GM23248 (cell line): Measurements from ENCODE around the gene ZNF488. TPM values are rescaled to one million over a fixed set of nuclear protein-coding genes. Genes with fewer than 3 reads are reported as not detected.

ENCODE experiments used
- DNase-seq: peaks from one replicate; pipeline ENCODE4 v3.0.0-alpha.2; 2015
- H2AFZ ChIP-seq: fragments of 200-600 bp; sonication (generic); 2 replicates; pipeline ENCODE4 v1.6.1; 2016; ENCODE audit warnings: antibody characterized with exemption
- H3F3A ChIP-seq: fragments of 200-600 bp; sonication (generic); 2 replicates; pipeline ENCODE4 v1.6.1; 2016; ENCODE audit warnings: mild to moderate bottlenecking, antibody characterized with exemption, mixed run types; ENCODE audit not compliant: insufficient read depth
- H3K27ac ChIP-seq: fragments of 200-600 bp; sonication (generic); 2 replicates; pipeline ENCODE4 v1.5.1; 2016; ENCODE audit warnings: mild to moderate bottlenecking
- H3K27me3 ChIP-seq: fragments of 200-600 bp; sonication (generic); replicated peaks from 2 replicates; pipeline ENCODE4 v1.6.1; 2016; ENCODE audit warnings: mild to moderate bottlenecking; ENCODE audit not compliant: insufficient read depth
- H3K36me3 ChIP-seq: fragments of 200-600 bp; sonication (generic); 2 replicates; pipeline ENCODE4 v1.6.1; 2016; ENCODE audit warnings: low read depth, mild to moderate bottlenecking
- H3K4me1 ChIP-seq: fragments of 200-600 bp; sonication (generic); 2 replicates; pipeline ENCODE4 v1.6.1; 2016; ENCODE audit warnings: mild to moderate bottlenecking; ENCODE audit not compliant: insufficient read depth
- H3K4me2 ChIP-seq: fragments of 200-600 bp; sonication (generic); one replicate; pipeline ENCODE4 v1.6.1; 2016; ENCODE audit warnings: mild to moderate bottlenecking; ENCODE audit not compliant: unreplicated experiment
- H3K4me3 ChIP-seq: fragments of 200-600 bp; sonication (generic); 2 replicates; pipeline ENCODE4 v1.5.1; 2016; ENCODE audit warnings: mild to moderate bottlenecking
- H3K79me2 ChIP-seq: fragments of 200-600 bp; sonication (generic); 2 replicates; pipeline ENCODE4 v1.6.1; 2016; ENCODE audit warnings: mild to moderate bottlenecking; ENCODE audit not compliant: insufficient read depth
- H3K9ac ChIP-seq: fragments of 200-600 bp; sonication (generic); 2 replicates; pipeline ENCODE4 v1.6.1; 2016; ENCODE audit warnings: mild to moderate bottlenecking
- H3K9me2 ChIP-seq: fragments of 200-600 bp; sonication (generic); 2 replicates; pipeline ENCODE4 v1.6.1; 2016; ENCODE audit warnings: mixed run types, mild to moderate bottlenecking, moderate library complexity; ENCODE audit not compliant: insufficient read depth
- H3K9me3 ChIP-seq: fragments of 200-600 bp; sonication (generic); one replicate; pipeline ENCODE4 v1.6.1; 2017; ENCODE audit warnings: low read depth
- H4K20me1 ChIP-seq: fragments of 200-600 bp; sonication (generic); 2 replicates; pipeline ENCODE4 v1.6.0; 2016; ENCODE audit not compliant: insufficient read depth
- EZH2 ChIP-seq: fragments of 200-600 bp; sonication (generic); IDR thresholded peaks from 2 replicates; pipeline ENCODE4 v1.6.1; 2018; ENCODE audit warnings: antibody characterized with exemption, mild to moderate bottlenecking; ENCODE audit not compliant: insufficient read depth, poor library complexity, severe bottlenecking
- EZH2phosphoT487 ChIP-seq: fragments of 200-600 bp; sonication (generic); IDR thresholded peaks from 2 replicates; pipeline ENCODE4 v1.6.1; 2018; ENCODE audit warnings: antibody characterized with exemption, moderate library complexity, mild to moderate bottlenecking, low read depth; ENCODE audit not compliant: insufficient read depth
- WGBS, 2 experiments: methylation state at CpG; one replicate each; pipeline ENCODE4 v1.1.6; 2015 to 2017; ENCODE audit warnings: low lambda C conversion rate in 2 of 2, low coverage in 1 of 2; ENCODE audit errors: missing lambda C conversion rate in 2 of 2; 5-methylcytosine and 5-hydroxymethylcytosine counted together
- in situ Hi-C: fragments of 300-500 bp; cut with MboI; formaldehyde crosslinking; loops from 2 replicates; pipeline ENCODE4 v1.15.0; 2020
- polyA plus RNA-seq: library from polyadenylated mRNA; unstranded; fragments of >200 nt; fragmentation: Nextera tagmentation; extraction: Ambion mirVana; gene quantifications from 2 replicates; pipeline ENCODE4 v1.2.1, GENCODE V29; 2016
- total RNA-seq: library from RNA; depleted of rRNA; stranded (reverse); fragments of >200 nt; shearing (Covaris generic); gene quantifications from 2 replicates; pipeline ENCODE4 v1.2.3, GENCODE V29; 2014

The ZNF488 gene
- total and polyA plus RNA-seq, 2 experiments from 2014 or later, result 0.11 TPM; not detected in 1

DNA sequence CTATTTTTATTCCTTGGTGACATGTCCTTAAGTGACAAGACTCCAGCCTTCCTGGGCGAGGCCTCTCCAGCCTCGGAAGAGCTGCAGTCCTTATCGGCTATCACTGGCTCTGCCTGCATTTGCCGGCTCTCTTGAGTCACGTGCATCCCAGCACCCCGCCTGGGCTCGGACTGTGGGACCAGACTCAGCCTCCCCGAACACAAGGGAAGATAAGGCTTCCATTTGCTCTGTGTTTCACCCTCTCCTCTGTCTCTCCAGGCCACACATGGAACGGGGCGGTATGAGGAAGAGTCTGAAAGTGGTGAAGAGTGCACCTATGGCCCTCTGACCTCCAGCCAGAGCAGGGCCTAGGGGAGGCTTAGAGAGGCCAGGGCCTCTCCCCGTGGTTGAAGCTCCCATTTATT is 57.2 kb downstream of the ZNF488 start:
- no peaks in the 10 kb centered on the region for H3K9me3 ChIP-seq
- no peaks in the 10 kb centered on the region for H3K36me3 ChIP-seq
- in situ Hi-C loops, result no loop called here
- no peaks in the 10 kb centered on the region for H3K4me1 ChIP-seq
- H3K4me3 ChIP-seq, result no peak overlapping the region
- H3K4me2 ChIP-seq, result no peak overlapping the region
- DNase-seq, result no peak
- H3F3A ChIP-seq, result no peaks in the 10 kb centered on the region
- 58 to 61% methylated on average over 11 of the region's 11 CpGs for WGBS, 2 experiments
- H3K27me3 ChIP-seq, result peaks cover 18% of the 10 kb centered on the region
- H3K79me2 ChIP-seq, result no peaks in the 10 kb centered on the region
- H2AFZ ChIP-seq, result no peak overlapping the region
- TF ChIP-seq EZH2phosphoT487, result no peak
- H4K20me1 ChIP-seq, result no peaks in the 10 kb centered on the region
- no peak overlapping the region for H3K27ac ChIP-seq
- H3K9me2 ChIP-seq, result no peaks in the 10 kb centered on the region
- H3K9ac ChIP-seq, result no peak overlapping the region

DNA sequence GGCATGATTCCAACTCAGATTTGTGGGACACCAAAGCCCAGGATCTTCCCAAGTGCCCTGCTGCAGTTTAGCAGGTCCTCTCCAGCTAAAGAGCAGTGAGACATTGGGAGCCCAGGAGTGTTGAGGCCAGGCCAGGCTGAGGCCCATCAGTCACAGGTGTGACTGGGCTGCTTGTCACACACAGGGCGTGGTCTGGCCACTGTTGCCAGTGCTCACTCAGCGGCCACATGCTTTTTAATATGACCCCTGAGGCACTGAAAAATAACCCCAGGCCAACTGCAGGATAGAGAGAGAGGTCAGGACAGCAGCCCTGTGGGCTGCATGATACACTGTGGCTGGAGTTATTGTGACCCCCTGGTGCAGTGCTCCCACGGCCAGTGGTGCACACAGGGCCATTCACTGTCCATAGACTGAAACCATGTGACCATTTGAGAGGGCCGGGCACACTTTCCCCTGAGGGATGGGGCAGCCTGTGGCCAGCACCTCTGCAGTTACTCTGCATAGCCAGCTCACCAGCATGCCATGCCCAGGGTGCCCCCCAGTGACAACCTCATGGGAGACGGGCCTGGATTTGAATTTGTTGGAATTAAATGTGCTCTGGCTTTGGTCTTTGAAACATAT is 57.7 kb downstream of the ZNF488 start:
- no peaks in the 10 kb centered on the region for H4K20me1 ChIP-seq
- 53% methylated on average over 5 of the region's 5 CpGs for WGBS, 2 experiments
- in situ Hi-C loops, result no loop called here

GRCh38 chr10:47325303-47326291 is 58.5 kb downstream of the ZNF488 start:
- no peaks in the 10 kb centered on the region for H3K36me3 ChIP-seq
- no peak for DNase-seq
- no peaks in the 10 kb centered on the region for H3K9me2 ChIP-seq
- H4K20me1 ChIP-seq, result no peaks in the 10 kb centered on the region
- TF ChIP-seq EZH2phosphoT487, result no peak
- in situ Hi-C loops, result no loop called here
- no peak overlapping the region for H3K9ac ChIP-seq
- H3K27ac ChIP-seq, result no peak overlapping the region
- peaks cover 21% of the 10 kb centered on the region for H3K27me3 ChIP-seq
- H3K79me2 ChIP-seq, result no peaks in the 10 kb centered on the region
- no peaks in the 10 kb centered on the region for H3K9me3 ChIP-seq
- H3K4me2 ChIP-seq, result no peak overlapping the region
- H3F3A ChIP-seq, result no peaks in the 10 kb centered on the region
- H3K4me1 ChIP-seq, result no peaks in the 10 kb centered on the region
- WGBS, 2 experiments, result 71 to 73% methylated on average over 28 to 30 of the region's 30 CpGs
- no peak overlapping the region for H3K4me3 ChIP-seq
- no peak overlapping the region for H2AFZ ChIP-seq

More for the DNA sequence above, 57.7 kb downstream of the ZNF488 start:
- no peak for TF ChIP-seq EZH2phosphoT487
- no peak for TF ChIP-seq EZH2
- no peak overlapping the region for H3K4me2 ChIP-seq
- H3K36me3 ChIP-seq, result no peaks in the 10 kb centered on the region
- no peak overlapping the region for H3K27ac ChIP-seq
- no peak overlapping the region for H3K9ac ChIP-seq
- no peaks in the 10 kb centered on the region for H3F3A ChIP-seq
- H3K79me2 ChIP-seq, result no peaks in the 10 kb centered on the region
- H3K9me3 ChIP-seq, result no peaks in the 10 kb centered on the region
- H3K4me3 ChIP-seq, result no peak overlapping the region
- DNase-seq, result no peak
- H3K9me2 ChIP-seq, result no peaks in the 10 kb centered on the region
- H3K4me1 ChIP-seq, result no peaks in the 10 kb centered on the region
- H3K27me3 ChIP-seq, result peaks cover 18% of the 10 kb centered on the region
- no peak overlapping the region for H2AFZ ChIP-seq

DNA sequence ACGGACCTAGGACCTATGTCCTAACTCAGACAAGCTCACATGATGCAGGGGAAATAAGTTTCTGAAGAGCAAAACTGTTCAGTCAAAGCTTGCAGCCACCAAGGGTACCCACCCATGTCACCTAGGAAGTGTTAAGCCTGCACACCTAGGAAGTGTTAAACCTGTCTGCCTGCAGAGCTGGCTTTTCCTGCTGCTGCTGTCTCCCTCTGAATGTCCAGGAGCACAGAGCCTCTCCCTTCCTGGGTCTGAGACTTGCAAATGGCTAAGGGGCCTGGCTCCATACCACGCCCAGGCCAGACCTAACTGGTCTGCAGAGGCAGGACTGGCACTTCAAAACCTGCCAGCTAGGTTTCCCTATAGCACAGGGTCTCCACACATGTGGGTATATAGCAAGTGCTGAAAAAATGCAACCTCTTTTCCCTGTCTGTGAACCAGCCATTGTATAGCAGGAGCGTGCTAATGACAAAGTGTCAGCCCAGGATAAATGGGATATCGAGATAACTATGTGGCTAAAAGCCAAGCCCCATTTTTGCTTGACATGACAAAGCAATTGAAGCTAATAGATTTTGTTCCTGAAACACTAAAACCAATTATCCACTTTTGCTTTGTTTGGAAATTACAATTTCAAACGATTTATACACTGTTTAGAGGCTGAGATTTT is 60.3 kb downstream of the ZNF488 start:
- peaks cover 29% of the 10 kb centered on the region for H3K27me3 ChIP-seq
- no peak overlapping the region for H3K4me3 ChIP-seq
- no peak overlapping the region for H2AFZ ChIP-seq
- in situ Hi-C loops, result no loop called here
- no peaks in the 10 kb centered on the region for H3K36me3 ChIP-seq
- 31 to 32% methylated on average over 5 of the region's 5 CpGs for WGBS, 2 experiments
- no peaks in the 10 kb centered on the region for H4K20me1 ChIP-seq
- H3K79me2 ChIP-seq, result no peaks in the 10 kb centered on the region
- H3K9ac ChIP-seq, result no peak overlapping the region
- DNase-seq, result no peak
- no peaks in the 10 kb centered on the region for H3K9me2 ChIP-seq
- no peaks in the 10 kb centered on the region for H3F3A ChIP-seq
- no peaks in the 10 kb centered on the region for H3K4me1 ChIP-seq
- no peak overlapping the region for H3K4me2 ChIP-seq
- H3K27ac ChIP-seq, result no peak overlapping the region
- no peaks in the 10 kb centered on the region for H3K9me3 ChIP-seq
- TF ChIP-seq EZH2phosphoT487, result no peak
- no peak for TF ChIP-seq EZH2
